CD4-positive, alpha-beta T cell treated with Interleukin-12 subunit alpha and Interleukin-12 subunit beta, for 1 hour (primary cell): ENCODE measurements around the gene TINAG.
"Not testable (repeated sequence)": the region's sequence is repeated elsewhere in the genome, so short reads cannot be mapped to it uniquely, and the experiment has no call there.

Experiments
- DNase-seq: peaks from one replicate; pipeline ENCODE4 v3.0.0-alpha.2; 2020

TINAG gene

GRCh38 chr6:54308986-54309315 is 710 bp downstream of the TINAG start:
- DNase-seq: no peak

- no peak for DNase-seq
Observed at GRCh38 chr6:54310377-54311152, 2.3 kb downstream of the TINAG start.

- DNase-seq: no peak
Observed at GRCh38 chr6:54315656-54316055, 7.4 kb downstream of the TINAG start.

DNA sequence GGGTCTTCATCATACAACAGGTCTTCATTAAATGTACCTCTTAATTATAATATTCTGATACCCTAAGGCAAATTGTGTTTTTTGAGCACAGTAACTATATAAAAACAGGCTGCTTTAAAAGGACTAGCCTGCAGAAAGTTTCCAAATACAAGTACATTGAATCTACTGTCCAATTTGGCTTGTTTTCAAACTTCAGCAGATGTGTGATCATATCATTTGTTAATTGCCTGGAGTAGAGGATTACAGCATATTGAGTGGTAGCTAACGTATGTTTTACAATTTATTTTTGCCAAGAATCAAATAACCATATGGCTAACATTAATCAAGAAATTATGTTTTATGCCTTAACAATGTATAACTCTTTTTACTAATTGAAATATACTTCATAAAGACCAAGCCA is 12.6 kb downstream of the TINAG start:
- no peak for DNase-seq

- no peak for DNase-seq
Observed at GRCh38 chr6:54327631-54328030, 19.4 kb downstream of the TINAG start.

DNA sequence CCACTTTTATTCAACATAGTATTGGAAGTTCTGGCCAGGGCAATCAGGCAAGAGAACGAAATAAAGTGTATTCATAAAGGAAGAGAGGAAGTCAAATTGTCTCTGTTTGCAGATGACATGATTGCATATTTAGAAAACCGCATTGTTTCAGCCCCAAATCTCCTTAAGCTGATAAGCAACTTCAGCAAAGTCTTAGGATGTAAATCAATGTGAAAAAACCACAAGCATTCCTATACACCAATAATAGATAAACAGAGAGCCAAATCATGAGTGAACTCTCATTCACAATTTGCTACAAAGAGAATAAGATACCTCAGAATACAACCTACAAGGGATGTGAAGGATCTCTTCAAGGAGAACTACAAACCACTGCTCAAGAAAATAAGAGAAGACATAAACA is 23.3 kb downstream of the TINAG start:
- DNase-seq: not testable (repeated sequence)

DNA sequence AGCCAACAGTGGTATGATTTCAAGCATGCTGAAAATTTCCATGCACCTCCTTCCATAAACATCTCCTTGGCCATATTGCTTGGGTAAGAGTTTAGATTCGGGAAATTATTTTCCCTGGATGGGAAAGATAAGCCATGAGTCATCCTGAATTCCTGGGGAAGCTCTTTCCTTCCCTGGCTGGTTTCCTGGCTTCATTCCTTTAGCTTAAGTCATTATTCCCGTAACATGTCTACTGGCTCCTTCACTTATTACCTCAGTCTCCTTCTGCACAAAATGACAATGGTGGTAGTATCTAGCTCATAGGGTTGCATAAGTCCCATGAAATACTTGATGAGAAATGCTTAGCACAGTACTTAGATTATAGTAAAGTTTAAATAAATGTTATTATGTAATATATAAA is 27.6 kb downstream of the TINAG start:
- no peak for DNase-seq

GRCh38 chr6:54353975-54354374 is 45.7 kb downstream of the TINAG start:
- DNase-seq: no peak

DNA sequence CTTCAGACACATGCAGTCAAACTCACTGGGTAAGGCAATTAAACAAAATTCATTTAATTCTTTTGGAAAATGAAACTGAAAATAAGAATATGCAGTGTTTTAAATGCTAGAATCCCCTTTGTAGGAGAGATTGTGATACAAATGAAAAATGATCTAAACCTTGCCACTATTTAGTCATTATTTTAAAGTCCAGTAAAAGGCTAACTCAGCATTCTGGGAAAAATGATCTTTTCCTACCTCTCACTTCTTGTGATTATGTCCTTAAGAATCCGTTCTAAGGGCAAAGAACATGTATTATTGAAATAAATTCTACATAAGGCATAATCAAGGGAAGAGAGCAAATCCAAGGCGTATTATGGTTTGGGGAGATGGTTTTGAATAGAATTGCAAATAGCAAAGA is 46.4 kb downstream of the TINAG start:
- no peak for DNase-seq

DNA sequence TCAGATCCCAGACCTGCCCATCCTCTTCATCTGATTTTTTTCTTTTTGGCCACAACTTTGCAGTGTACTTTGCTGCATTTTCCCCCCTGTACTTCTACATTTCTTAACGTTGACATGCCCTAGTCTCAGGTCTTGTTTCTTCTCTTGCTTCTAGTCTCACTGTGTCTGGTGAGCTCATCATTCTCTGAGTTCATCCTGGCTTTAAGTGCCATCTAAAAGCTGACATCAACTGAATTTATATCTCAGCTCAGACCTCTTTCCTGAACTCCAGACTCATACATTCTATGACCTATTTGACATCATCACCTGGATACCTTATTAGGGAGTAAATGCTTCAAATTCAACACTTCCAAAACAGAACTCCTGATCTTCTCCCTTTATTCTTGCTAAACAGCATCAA is 48.9 kb downstream of the TINAG start:
- no peak for DNase-seq

DNA sequence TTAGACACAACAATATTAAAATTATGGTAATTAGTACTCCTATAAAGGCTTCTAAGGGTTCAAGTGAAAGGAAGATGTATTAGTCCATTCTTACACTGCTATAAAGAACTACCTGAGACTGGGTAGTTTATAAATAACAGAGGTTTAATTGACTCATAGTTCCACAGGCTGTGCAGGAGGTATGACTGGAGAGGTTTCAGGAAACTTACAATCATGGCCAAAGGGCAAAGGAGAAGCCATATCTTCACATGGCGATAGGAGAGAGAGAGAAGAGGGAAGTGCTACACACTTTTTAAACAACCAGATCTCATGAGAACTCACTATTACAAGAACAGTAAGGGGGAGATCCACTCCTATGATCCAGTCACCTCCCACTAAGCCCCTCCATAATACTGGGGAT is 52.9 kb downstream of the TINAG start:
- no peak for DNase-seq

DNA sequence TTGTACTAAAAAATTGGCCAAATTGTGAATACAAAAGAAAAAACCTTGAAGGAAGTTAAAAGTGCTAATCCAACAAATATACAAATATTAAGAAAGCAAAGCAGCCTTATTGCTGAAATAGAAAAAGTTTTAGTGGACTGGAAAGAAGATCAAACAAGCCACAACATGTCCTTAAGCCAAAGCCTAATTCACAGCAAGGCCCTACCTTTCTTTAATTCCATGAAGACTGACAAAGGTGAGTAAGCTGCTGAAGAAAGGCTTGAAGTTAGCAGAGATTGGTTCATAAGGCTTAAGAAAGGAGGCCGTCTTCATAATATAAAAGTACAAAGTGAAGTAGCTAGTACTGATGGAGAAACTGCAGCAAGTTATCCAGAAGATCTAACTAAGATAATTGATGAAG is 53.5 kb downstream of the TINAG start:
- no peak for DNase-seq

DNA sequence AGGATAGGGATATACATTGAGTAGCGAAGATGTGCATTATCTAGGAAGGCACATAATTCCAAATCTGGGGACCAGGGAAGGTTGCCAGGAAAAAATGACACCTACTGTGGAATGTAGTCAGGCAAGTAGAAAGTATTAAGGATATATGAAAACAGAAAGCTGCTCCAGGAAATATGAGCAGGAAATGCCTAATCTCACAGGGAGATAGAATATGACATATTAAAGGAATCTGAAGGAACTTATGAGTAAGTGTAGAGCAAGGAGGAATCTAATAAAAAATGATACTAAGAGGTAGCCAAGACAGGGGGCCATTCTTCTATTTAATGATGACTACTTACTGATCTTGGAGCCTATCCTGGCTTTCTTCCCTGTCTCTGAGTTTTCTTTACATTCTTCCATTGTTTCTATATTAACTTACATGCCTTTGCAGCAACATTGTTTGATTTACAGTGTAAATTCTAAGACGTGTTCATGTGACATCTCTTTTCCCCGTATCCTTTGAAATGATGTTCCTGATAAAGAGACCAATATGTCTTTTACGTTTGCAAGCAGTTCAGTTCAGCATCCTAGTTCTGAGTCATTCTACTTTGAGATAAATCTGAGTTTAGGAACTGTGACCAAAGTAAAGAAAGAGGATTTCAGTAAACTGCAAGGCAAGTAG is 58.6 kb downstream of the TINAG start:
- DNase-seq: no peak

- DNase-seq: no peak
Observed at GRCh38 chr6:54377776-54378175, 69.5 kb downstream of the TINAG start.

DNA sequence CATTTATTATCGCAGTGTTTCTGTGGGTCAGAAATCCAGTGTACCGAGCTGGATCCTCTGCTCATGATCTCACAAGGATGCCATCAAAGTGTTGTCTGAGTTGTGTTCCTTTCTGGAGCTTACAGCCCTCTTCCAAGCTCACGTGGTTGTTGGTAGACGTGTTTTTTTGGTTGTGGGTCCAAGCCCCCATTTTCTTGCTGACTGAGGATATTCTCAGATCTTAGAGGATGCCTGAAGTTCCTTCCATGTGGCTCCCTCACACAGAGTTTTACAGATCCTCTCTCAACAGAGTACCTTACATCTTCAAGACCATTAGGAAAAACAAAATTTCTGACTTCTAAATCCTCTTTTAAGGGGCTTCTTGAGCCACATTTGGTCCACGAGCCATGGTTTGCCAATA is 78.1 kb downstream of the TINAG start:
- no peak for DNase-seq

GRCh38 chr6:54390362-54390761 is 82.1 kb downstream of the TINAG start:
- no peak for DNase-seq

- DNase-seq: no peak
Observed at GRCh38 chr6:54391577-54391976, 83.3 kb downstream of the TINAG start.

DNA sequence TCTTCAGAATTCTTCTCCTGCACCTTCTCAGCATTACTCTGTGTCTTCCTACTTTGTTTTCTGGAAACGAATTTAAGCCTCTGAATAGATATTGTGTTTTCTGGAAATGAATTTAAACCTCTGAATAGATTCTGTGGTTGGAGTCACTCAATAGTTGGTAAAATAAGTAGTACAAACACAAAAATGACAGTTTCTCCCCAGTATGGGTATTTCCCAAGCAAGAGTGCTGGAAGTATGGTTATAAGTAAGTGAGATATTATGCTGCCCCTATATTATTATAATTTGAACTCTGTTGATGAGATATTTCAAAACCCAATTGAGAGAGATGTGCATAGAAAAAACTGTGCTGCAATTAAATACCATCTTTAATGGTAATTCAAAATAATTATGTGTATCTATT is 94.9 kb downstream of the TINAG start:
- DNase-seq: no peak

GRCh38 chr6:54404791-54405190 is 96.5 kb downstream of the TINAG start:
- no peak for DNase-seq

GRCh38 chr6:54411767-54412166 is 103.5 kb downstream of the TINAG start:
- no peak for DNase-seq

DNA sequence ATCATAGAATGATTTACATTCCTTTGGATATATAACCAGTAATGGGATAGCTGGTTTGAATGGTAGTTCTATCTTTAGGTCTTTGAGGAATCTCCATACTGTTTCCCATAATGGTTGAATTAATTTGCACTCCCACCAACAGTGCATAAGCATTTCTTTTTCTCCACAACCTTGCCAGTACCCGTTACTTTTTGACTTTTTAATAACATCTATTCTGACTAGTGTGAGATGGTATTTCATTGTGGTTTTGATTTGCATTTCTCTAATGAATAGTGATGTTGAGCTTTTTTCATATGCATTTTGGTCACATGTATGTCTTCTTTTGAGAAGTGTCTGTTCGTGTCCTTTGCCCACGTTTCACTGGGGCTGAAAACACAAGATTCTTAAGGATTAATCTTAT is 107.3 kb downstream of the TINAG start:
- no peak for DNase-seq

DNA sequence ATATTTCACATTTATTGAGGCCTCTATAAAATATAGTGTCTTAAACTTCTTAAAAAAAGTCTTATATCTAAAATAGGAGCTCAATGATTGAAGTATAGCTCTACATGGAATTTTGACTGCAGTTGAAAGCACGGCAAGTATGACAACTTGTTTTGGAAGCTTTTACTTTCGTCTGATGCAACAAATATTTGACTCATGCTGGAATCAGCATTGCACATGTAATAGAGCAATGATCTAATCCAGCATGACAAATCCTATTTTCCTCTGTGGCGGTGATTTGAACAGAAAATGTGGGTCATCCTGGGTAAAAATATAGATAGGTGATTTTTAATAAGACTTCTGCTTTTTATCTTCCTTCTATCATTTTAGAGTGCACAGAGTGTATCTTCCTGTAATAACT is 111.6 kb downstream of the TINAG start:
- DNase-seq: no peak

- no peak for DNase-seq
Observed at GRCh38 chr6:54426995-54427394, 118.8 kb downstream of the TINAG start.

DNA sequence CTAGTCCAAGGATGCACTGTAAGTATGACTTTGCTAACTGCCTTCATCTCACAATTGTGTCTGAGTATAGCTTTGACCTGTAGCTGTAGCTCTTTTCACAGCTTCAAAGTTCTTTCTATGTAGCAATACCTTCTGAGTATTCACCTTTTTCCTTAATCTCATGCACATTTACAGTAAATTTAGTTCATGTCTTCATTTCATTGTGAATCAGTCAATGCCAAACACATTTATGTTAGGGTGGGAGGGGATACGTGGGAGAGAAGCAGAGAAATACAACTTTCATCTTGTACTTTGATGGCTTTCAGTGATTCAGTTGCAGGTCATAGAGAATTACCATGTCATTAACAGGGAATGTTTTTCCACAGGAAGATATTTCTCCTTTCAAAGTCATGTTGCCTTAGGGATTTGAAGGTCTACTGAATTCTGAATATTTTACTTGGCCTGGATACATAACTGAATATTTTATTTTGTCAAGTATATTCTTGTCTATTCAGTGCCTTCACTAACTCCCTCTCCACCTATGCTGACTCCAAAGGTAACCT is 119.2 kb downstream of the TINAG start:
- DNase-seq: no peak

DNA sequence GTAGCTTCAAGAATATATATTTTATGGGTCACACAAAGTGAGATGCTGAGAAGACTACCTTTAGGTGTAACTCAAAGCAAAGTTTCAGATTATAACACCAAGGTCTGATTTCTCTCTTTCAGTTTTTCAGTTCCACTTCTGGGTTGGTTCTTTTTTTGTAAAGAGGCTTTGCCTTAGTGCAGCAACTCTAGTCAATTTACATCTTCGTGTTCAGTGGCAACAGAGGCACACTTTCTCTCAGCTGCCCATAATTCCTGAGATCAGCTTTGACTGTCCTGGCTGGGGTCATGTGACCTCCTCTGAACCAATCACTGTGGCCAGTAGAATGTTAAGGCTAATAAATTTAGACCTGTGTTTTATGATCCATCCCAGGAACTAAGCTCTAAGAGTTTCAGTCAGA is 120.2 kb downstream of the TINAG start:
- no peak for DNase-seq
